H9 (cell line): ENCODE measurements around the gene DOK6. TPM values are rescaled to one million over a fixed set of nuclear protein-coding genes. Genes with fewer than 3 reads are reported as not detected.

ENCODE experiments used
- DNase-seq: peaks from one replicate; pipeline ENCODE4 v3.0.0-alpha.2; 2017
- H2AFZ ChIP-seq: one replicate; pipeline ENCODE4 v1.6.1; 2013; ENCODE audit warnings: mild to moderate bottlenecking, low read length, control low read depth, moderate library complexity
- H2AK5ac ChIP-seq: 2 replicates; pipeline ENCODE4 v1.6.1; 2013; ENCODE audit warnings: low read length, control low read depth, mixed read lengths; ENCODE audit not compliant: insufficient read length
- H2BK120ac ChIP-seq: one replicate; pipeline ENCODE4 v1.6.1; 2013; ENCODE audit warnings: low read depth, mild to moderate bottlenecking, low read length, control low read depth, inconsistent platforms; ENCODE audit not compliant: poor library complexity, severe bottlenecking
- H2BK12ac ChIP-seq: 2 replicates; pipeline ENCODE4 v1.6.1; 2013; ENCODE audit warnings: low read length, control low read depth, mixed read lengths, low read depth; ENCODE audit not compliant: insufficient read length
- H2BK15ac ChIP-seq: 2 replicates; pipeline ENCODE4 v1.6.1; 2013; ENCODE audit warnings: low read depth, low read length, control low read depth
- H2BK20ac ChIP-seq: one replicate; pipeline ENCODE4 v1.6.1; 2013; ENCODE audit warnings: low read depth, mild to moderate bottlenecking, low read length, control low read depth, inconsistent platforms; ENCODE audit not compliant: poor library complexity, severe bottlenecking
- H2BK5ac ChIP-seq: 2 replicates; pipeline ENCODE4 v1.6.1; 2013; ENCODE audit warnings: low read length, control low read depth, mixed read lengths; ENCODE audit not compliant: insufficient read length
- H3K14ac ChIP-seq: 2 replicates; pipeline ENCODE4 v1.6.1; 2013; ENCODE audit warnings: low read length, control low read depth; ENCODE audit not compliant: insufficient read depth
- H3K18ac ChIP-seq: 2 replicates; pipeline ENCODE4 v1.6.1; 2013; ENCODE audit warnings: low read depth, mild to moderate bottlenecking, mixed read lengths, low read length, control low read depth; ENCODE audit not compliant: insufficient read length
- H3K23ac ChIP-seq: 2 replicates; pipeline ENCODE4 v1.6.1; 2013; ENCODE audit warnings: low read length, control low read depth, mixed read lengths, low read depth; ENCODE audit not compliant: insufficient read length
- H3K23me2 ChIP-seq: 2 replicates; pipeline ENCODE4 v1.6.1; 2013; ENCODE audit warnings: low read depth, mild to moderate bottlenecking, mixed read lengths, low read length, control low read depth; ENCODE audit not compliant: insufficient read length, poor library complexity, severe bottlenecking
- H3K27ac ChIP-seq: 2 replicates; pipeline ENCODE4 v1.5.1; 2013; ENCODE audit warnings: low read length, control low read depth, mixed read lengths, low read depth; ENCODE audit not compliant: insufficient read length
- H3K27me3 ChIP-seq: 2 replicates; pipeline ENCODE4 v1.6.1; 2013; ENCODE audit warnings: low read length, control low read depth, inconsistent platforms; ENCODE audit not compliant: insufficient read depth
- H3K4ac ChIP-seq: 2 replicates; pipeline ENCODE4 v1.6.1; 2013; ENCODE audit warnings: low read depth, mild to moderate bottlenecking, control low read depth, inconsistent platforms, low read length, moderate library complexity
- H3K4me1 ChIP-seq: 2 replicates; pipeline ENCODE4 v1.6.1; 2013; ENCODE audit warnings: low read length, control low read depth, inconsistent platforms; ENCODE audit not compliant: insufficient read depth
- H3K4me2 ChIP-seq: 2 replicates; pipeline ENCODE4 v1.6.1; 2013; ENCODE audit warnings: low read length, control low read depth, mixed read lengths; ENCODE audit not compliant: insufficient read length, insufficient read depth
- H3K56ac ChIP-seq: 2 replicates; pipeline ENCODE4 v1.6.1; 2013; ENCODE audit warnings: low read depth, mild to moderate bottlenecking, mixed read lengths, low read length, control low read depth; ENCODE audit not compliant: insufficient read length
- H3K79me1 ChIP-seq: 2 replicates; pipeline ENCODE4 v1.6.1; 2013; ENCODE audit warnings: low read depth, mild to moderate bottlenecking, moderate library complexity, low read length, control low read depth, inconsistent platforms; ENCODE audit not compliant: insufficient read depth, poor library complexity, severe bottlenecking
- H3K79me2 ChIP-seq: 2 replicates; pipeline ENCODE4 v1.6.1; 2013; ENCODE audit warnings: low read length, control low read depth, inconsistent platforms; ENCODE audit not compliant: insufficient read depth
- H3K9ac ChIP-seq: 2 replicates; pipeline ENCODE4 v1.6.1; 2013; ENCODE audit warnings: low read length, control low read depth, mixed read lengths; ENCODE audit not compliant: insufficient read length; ENCODE audit errors: extremely low read depth
- H3K9me3 ChIP-seq: one replicate; pipeline ENCODE4 v1.6.1; 2013; ENCODE audit warnings: low read depth, low read length, inconsistent platforms; ENCODE audit not compliant: control insufficient read depth
- H3T11ph ChIP-seq: one replicate; pipeline ENCODE4 v1.6.1; 2013; ENCODE audit warnings: mild to moderate bottlenecking, low read length, control low read depth, inconsistent platforms
- H4K20me1 ChIP-seq: one replicate; pipeline ENCODE4 v1.6.1; 2013; ENCODE audit not compliant: control insufficient read depth, insufficient read length, insufficient read depth
- H4K5ac ChIP-seq: 2 replicates; pipeline ENCODE4 v1.6.1; 2013; ENCODE audit warnings: low read depth, mild to moderate bottlenecking, mixed read lengths, low read length, control low read depth; ENCODE audit not compliant: insufficient read length
- H4K8ac ChIP-seq: replicated peaks from 2 replicates; pipeline ENCODE4 v1.6.1; 2013; ENCODE audit warnings: low read length, control low read depth, mixed read lengths, low read depth; ENCODE audit not compliant: insufficient read length
- H4K91ac ChIP-seq: 2 replicates; pipeline ENCODE4 v1.6.1; 2013; ENCODE audit warnings: low read depth, mild to moderate bottlenecking, moderate library complexity, mixed read lengths, low read length, control low read depth; ENCODE audit not compliant: insufficient read length
- H3K27ac Mint-ChIP-seq, 3 experiments: 2 replicates in 2 of 3; 3 replicates in 1 of 3; pipeline ENCODE4 v1.8.0; 2020 to 2021; ENCODE audit warnings: mixed read lengths in 3 of 3, mild to moderate bottlenecking in 1 of 3, moderate library complexity in 1 of 3
- H3K27me3 Mint-ChIP-seq: 2 replicates; pipeline ENCODE4 v1.8.0; 2021; ENCODE audit warnings: low read depth, mild to moderate bottlenecking, moderate library complexity, mixed read lengths
- H3K36me3 Mint-ChIP-seq, 3 experiments: 2 replicates in 2 of 3; 3 replicates in 1 of 3; pipeline ENCODE4 v1.8.0; 2020 to 2021; ENCODE audit warnings: low read depth in 3 of 3, mixed read lengths in 3 of 3; ENCODE audit not compliant: insufficient read depth in 1 of 3
- H3K4me1 Mint-ChIP-seq, 2 experiments: 2 replicates each; pipeline ENCODE4 v1.8.0; 2020; ENCODE audit warnings: mixed read lengths in 2 of 2
- H3K4me3 Mint-ChIP-seq, 2 experiments: 2 replicates in 1 of 2; 3 replicates in 1 of 2; pipeline ENCODE4 v1.8.0; 2020 to 2021; ENCODE audit warnings: mild to moderate bottlenecking in 2 of 2, mixed read lengths in 2 of 2, moderate library complexity in 1 of 2
- H3K9me3 Mint-ChIP-seq, 2 experiments: 2 replicates in 1 of 2; 3 replicates in 1 of 2; pipeline ENCODE4 v1.8.0; 2020; ENCODE audit warnings: mild to moderate bottlenecking in 2 of 2, mixed read lengths in 2 of 2, moderate library complexity in 1 of 2
- CTCF ChIP-seq: fragments of 200-600 bp; sonication (generic); conservative IDR thresholded peaks from 3 replicates; pipeline ENCODE4 v1.8.0; 2021; ENCODE audit warnings: antibody characterized with exemption, mild to moderate bottlenecking
- WGBS: extraction: QIAGEN DNeasy Blood & Tissue Kit; methylation state at CpG from one replicate; pipeline ENCODE4 v1.1.7; 2013; ENCODE audit warnings: missing lambda C conversion rate, low lambda C conversion rate, mixed read lengths; ENCODE audit not compliant: insufficient read length; ENCODE audit errors: extremely low coverage; 5-methylcytosine and 5-hydroxymethylcytosine counted together
- total RNA-seq: library from RNA; stranded (reverse); gene quantifications from 2 replicates; pipeline ENCODE4 v1.2.1, GENCODE V29; 2021

Gene DOK6
- total RNA-seq, 1 experiment from 2014 or later, result 0.20 TPM

- Histone ChIP-seq H4K20me1 (no peaks in the 10 kb centered on the region), H3K4ac (no peak overlapping the region), H3K27me3 (peaks cover 22% of the 10 kb centered on the region), H4K8ac (no peak overlapping the region), H3K56ac (no peak overlapping the region), H3K79me2 (no peaks in the 10 kb centered on the region), H3T11ph (no peak overlapping the region), H2BK15ac (no peak overlapping the region), H2AFZ (no peak overlapping the region), H3K9me3 (no peaks in the 10 kb centered on the region), H3K23me2 (peaks cover 19% of the 10 kb centered on the region), H2BK5ac (no peak overlapping the region), H3K9ac (peak overlapping the region; percentile 27), H3K14ac (no peak overlapping the region; the same call in 1 of the 2 replicates), H3K4me1 (peaks cover 2% of the 10 kb centered on the region; the same call in 1 of the 2 replicates), H3K27ac (no peak overlapping the region), H4K5ac (no peak overlapping the region), H3K18ac (no peak overlapping the region), H4K91ac (no peak overlapping the region), H2BK12ac (no peak overlapping the region), H3K79me1 (no peaks in the 10 kb centered on the region), H3K23ac (no peak overlapping the region), H2BK20ac (no peak overlapping the region), H2BK120ac (no peak overlapping the region), H3K4me2 (peak overlapping the region; percentile 43), H2AK5ac (no peak overlapping the region)
- H3K4me3 Mint-ChIP-seq, result peak overlapping the region; percentile 67 to 90
- DNase-seq, result no peak
- H3K9me3 Mint-ChIP-seq, result peaks cover 0 to 3% of the 10 kb centered on the region in 2 experiments; a peak in 1 of 5 replicates
- no peak overlapping the region for H3K27ac Mint-ChIP-seq
- no CpG with 5 or more reads among the region's 47 CpGs for WGBS
- TF ChIP-seq CTCF, result no peak
- peaks cover 29 to 34% of the 10 kb centered on the region in 2 experiments for H3K4me1 Mint-ChIP-seq
- peaks cover 58% of the 10 kb centered on the region for H3K27me3 Mint-ChIP-seq
- H3K36me3 Mint-ChIP-seq, result peaks cover 0 to 2% (median 0%) of the 10 kb centered on the region in 3 experiments; a peak in 1 of 7 replicates
These were observed 213 bp downstream of the DOK6 start for GRCh38 chr18:69400976-69401225.
